Neuronal stem cell (in vitro differentiated cells): ENCODE measurements around the gene ACVR1B.

Experiments used
- DNase-seq: peaks from one replicate; pipeline ENCODE4 v3.0.0-alpha.2; 2013; ENCODE audit warnings: low spot score
- H2AFZ ChIP-seq: one replicate; pipeline ENCODE4 v1.6.1; 2013; ENCODE audit warnings: mild to moderate bottlenecking, low read length, inconsistent platforms
- H2AK5ac ChIP-seq: 2 replicates; pipeline ENCODE4 v1.6.1; 2013; ENCODE audit warnings: low read depth, mild to moderate bottlenecking, inconsistent platforms, low read length, moderate library complexity, mixed read lengths
- H2BK120ac ChIP-seq: 2 replicates; pipeline ENCODE4 v1.6.1; 2013; ENCODE audit warnings: low read depth, mild to moderate bottlenecking, inconsistent platforms, low read length, moderate library complexity, mixed read lengths
- H2BK12ac ChIP-seq: one replicate; pipeline ENCODE4 v1.6.1; 2013; ENCODE audit warnings: low read length, inconsistent platforms
- H2BK15ac ChIP-seq: 2 replicates; pipeline ENCODE4 v1.6.1; 2013; ENCODE audit warnings: mild to moderate bottlenecking, low read length, inconsistent platforms, mixed read lengths
- H2BK5ac ChIP-seq: one replicate; pipeline ENCODE4 v1.6.1; 2013; ENCODE audit warnings: inconsistent platforms, mild to moderate bottlenecking, low read length, moderate library complexity
- H3K14ac ChIP-seq: one replicate; pipeline ENCODE4 v1.6.1; 2013; ENCODE audit warnings: low read length, inconsistent platforms
- H3K18ac ChIP-seq: 2 replicates; pipeline ENCODE4 v1.6.1; 2013; ENCODE audit warnings: low read length, inconsistent platforms
- H3K23ac ChIP-seq: 2 replicates; pipeline ENCODE4 v1.6.1; 2013; ENCODE audit warnings: low read depth, mild to moderate bottlenecking, mixed read lengths, low read length, inconsistent platforms; ENCODE audit not compliant: poor library complexity
- H3K27ac ChIP-seq: replicated peaks from 3 replicates; pipeline ENCODE4 v1.5.1; 2013; ENCODE audit warnings: low read length, inconsistent platforms
- H3K27me3 ChIP-seq, 3 experiments: 2 replicates each; pipeline ENCODE4 v1.6.1; 2013; ENCODE audit warnings: low read length in 3 of 3, mild to moderate bottlenecking in 2 of 3, inconsistent platforms in 1 of 3, low read depth in 1 of 3, mixed read lengths in 1 of 3, moderate library complexity in 1 of 3; ENCODE audit not compliant: control insufficient read depth in 3 of 3, insufficient read depth in 3 of 3
- H3K36me3 ChIP-seq, 2 donors: replicated peaks in 1 of 2; 2 replicates each; pipeline ENCODE4 v1.6.1; 2013; ENCODE audit warnings: low read length in 2 of 2; ENCODE audit not compliant: control insufficient read depth in 2 of 2, insufficient read depth in 2 of 2
- H3K4ac ChIP-seq: 2 replicates; pipeline ENCODE4 v1.6.1; 2013; ENCODE audit warnings: inconsistent platforms, mild to moderate bottlenecking, low read length, moderate library complexity
- H3K4me1 ChIP-seq, 2 donors: 1 replicate in 1 of 2; 2 replicates in 1 of 2; pipeline ENCODE4 v1.6.1; 2013; ENCODE audit warnings: low read length in 2 of 2, low read depth in 1 of 2; ENCODE audit not compliant: control insufficient read depth in 2 of 2, insufficient read depth in 1 of 2
- H3K4me2 ChIP-seq: one replicate; pipeline ENCODE4 v1.6.1; 2013; ENCODE audit warnings: mild to moderate bottlenecking, low read length, inconsistent platforms; ENCODE audit not compliant: insufficient read depth, poor library complexity, severe bottlenecking
- H3K4me3 ChIP-seq, 2 donors: 2 replicates each; pipeline ENCODE4 v1.5.1; 2013; ENCODE audit warnings: low read length in 2 of 2, mild to moderate bottlenecking in 2 of 2, inconsistent platforms in 1 of 2, moderate library complexity in 1 of 2
- H3K79me1 ChIP-seq: one replicate; pipeline ENCODE4 v1.6.1; 2013; ENCODE audit warnings: low read depth, mild to moderate bottlenecking, inconsistent platforms, low read length, moderate library complexity
- H3K9ac ChIP-seq: one replicate; pipeline ENCODE4 v1.6.1; 2013; ENCODE audit warnings: mild to moderate bottlenecking, low read depth, low read length, inconsistent platforms; ENCODE audit not compliant: poor library complexity
- H3K9me3 ChIP-seq, 2 donors: replicated peaks in 1 of 2; 2 replicates each; pipeline versions ENCODE3 to v1.6.1; 2013; ENCODE audit warnings: low read length in 2 of 2, mild to moderate bottlenecking in 2 of 2, inconsistent platforms in 1 of 2, low read depth in 1 of 2, mixed read lengths in 1 of 2, moderate library complexity in 1 of 2; ENCODE audit not compliant: control insufficient read depth in 2 of 2, insufficient read depth in 1 of 2
- H4K8ac ChIP-seq: one replicate; pipeline ENCODE4 v1.6.1; 2013; ENCODE audit warnings: low read depth, mild to moderate bottlenecking, inconsistent platforms, low read length, moderate library complexity
- H4K91ac ChIP-seq: one replicate; pipeline ENCODE4 v1.6.1; 2013; ENCODE audit warnings: low read length, low read depth, mild to moderate bottlenecking, inconsistent platforms; ENCODE audit not compliant: poor library complexity
- WGBS, 2 donors: extraction: QIAGEN DNeasy Blood & Tissue Kit; methylation state at CpG; one replicate each; pipeline ENCODE4 v1.1.7; 2013; ENCODE audit warnings: missing lambda C conversion rate in 2 of 2, mixed read lengths in 1 of 2; ENCODE audit not compliant: insufficient read length in 2 of 2, insufficient replicate concordance in 1 of 2; ENCODE audit errors: extremely low coverage in 2 of 2; 5-methylcytosine and 5-hydroxymethylcytosine counted together

The ACVR1B gene

GRCh38 chr12:51954561-51955361 is 3.3 kb downstream of the ACVR1B start:
- no peak for DNase-seq

GRCh38 chr12:51955702-51956101 is 4.2 kb downstream of the ACVR1B start:
- Histone ChIP-seq H2AFZ (no peak overlapping the region), H3K18ac (no peak overlapping the region), H3K27ac (no peak overlapping the region), H3K23ac (no peak overlapping the region), H4K8ac (no peak overlapping the region), H2BK5ac (no peak overlapping the region), H3K4me3 (no peak overlapping the region), H2BK15ac (no peak overlapping the region), H3K14ac (no peak overlapping the region), H3K36me3 (peaks cover 1 to 59% of the 10 kb centered on the region in 2 donors), H3K4ac (no peak overlapping the region), H2AK5ac (no peak overlapping the region), H2BK120ac (no peak overlapping the region), H3K79me1 (peaks cover 8% of the 10 kb centered on the region), H3K27me3 (peaks cover 0 to 5% (median 3%) of the 10 kb centered on the region in 3 experiments), H3K4me1 (peaks cover 4 to 22% of the 10 kb centered on the region in 2 donors), H2BK12ac (no peak overlapping the region), H4K91ac (no peak overlapping the region), H3K9me3 (peaks cover 0 to 10% of the 10 kb centered on the region in 2 donors), H3K4me2 (no peak overlapping the region), H3K9ac (no peak overlapping the region)
- DNase-seq, result no peak
- WGBS, 2 donors, result no CpG with 5 or more reads among the region's 1 CpG

More at GRCh38 chr12:51954561-51955361, 3.3 kb downstream of the ACVR1B start:
- no peak overlapping the region for H2BK15ac ChIP-seq
- H3K27me3 ChIP-seq, result peaks cover 3 to 15% (median 9%) of the 10 kb centered on the region in 3 experiments
- no peak overlapping the region for H2AFZ ChIP-seq
- H3K4me2 ChIP-seq, result no peak overlapping the region
- peaks cover 0 to 49% of the 10 kb centered on the region in 2 donors for H3K36me3 ChIP-seq
- peaks cover 4 to 22% of the 10 kb centered on the region in 2 donors for H3K4me1 ChIP-seq
- H3K9me3 ChIP-seq, result peaks cover 0 to 13% of the 10 kb centered on the region in 2 donors
- H3K23ac ChIP-seq, result no peak overlapping the region
- H3K79me1 ChIP-seq, result peaks cover 8% of the 10 kb centered on the region
- no peak overlapping the region for H4K8ac ChIP-seq
- no peak overlapping the region for H2AK5ac ChIP-seq
- H3K27ac ChIP-seq, result no peak overlapping the region
- H2BK120ac ChIP-seq, result no peak overlapping the region
- no peak overlapping the region for H3K4ac ChIP-seq
- WGBS, 2 donors, result no CpG with 5 or more reads among the region's 7 CpGs
- H4K91ac ChIP-seq, result no peak overlapping the region
- H3K14ac ChIP-seq, result no peak overlapping the region
- no peak overlapping the region for H3K9ac ChIP-seq
- no peak overlapping the region for H2BK5ac ChIP-seq
- no peak overlapping the region for H3K18ac ChIP-seq
- no peak overlapping the region for H2BK12ac ChIP-seq
- no peak overlapping the region for H3K4me3 ChIP-seq

GRCh38 chr12:51958542-51958941 is 7.0 kb downstream of the ACVR1B start:
- WGBS, 2 donors, result no CpG with 5 or more reads among the region's 13 CpGs

GRCh38 chr12:51959211-51959610 is 7.7 kb downstream of the ACVR1B start:
- H3K9me3 ChIP-seq, result peaks cover 0 to 23% of the 10 kb centered on the region in 2 donors
- H2AFZ ChIP-seq, result no peak overlapping the region
- no peak overlapping the region for H3K27ac ChIP-seq
- H3K36me3 ChIP-seq, result peaks cover 1 to 89% of the 10 kb centered on the region in 2 donors
- no peak for DNase-seq
- H3K4me1 ChIP-seq, result peaks cover 0 to 8% of the 10 kb centered on the region in 2 donors
- H2AK5ac ChIP-seq, result no peak overlapping the region
- no peak overlapping the region for H2BK5ac ChIP-seq
- H4K91ac ChIP-seq, result no peak overlapping the region
- H2BK120ac ChIP-seq, result no peak overlapping the region
- H3K27me3 ChIP-seq, result no peaks in the 10 kb centered on the region
- H4K8ac ChIP-seq, result no peak overlapping the region
- no peak overlapping the region for H2BK15ac ChIP-seq
- no peak overlapping the region for H3K9ac ChIP-seq
- H3K14ac ChIP-seq, result no peak overlapping the region
- H3K4ac ChIP-seq, result no peak overlapping the region
- H2BK12ac ChIP-seq, result no peak overlapping the region
- no peak overlapping the region for H3K4me2 ChIP-seq
- H3K79me1 ChIP-seq, result peaks cover 8% of the 10 kb centered on the region
- no CpG with 5 or more reads among the region's 3 CpGs for WGBS, 2 donors
- H3K23ac ChIP-seq, result no peak overlapping the region
- H3K4me3 ChIP-seq, result no peak overlapping the region
- no peak overlapping the region for H3K18ac ChIP-seq

More at GRCh38 chr12:51958542-51958941, 7.0 kb downstream of the ACVR1B start:
- no peak overlapping the region for H3K14ac ChIP-seq
- H3K9ac ChIP-seq, result no peak overlapping the region
- H3K36me3 ChIP-seq, result peaks cover 1 to 82% of the 10 kb centered on the region in 2 donors
- H3K4me1 ChIP-seq, result peaks cover 0 to 15% of the 10 kb centered on the region in 2 donors
- H2AK5ac ChIP-seq, result no peak overlapping the region
- no peak overlapping the region for H3K4ac ChIP-seq
- no peaks in the 10 kb centered on the region for H3K27me3 ChIP-seq
- H3K23ac ChIP-seq, result no peak overlapping the region
- H2AFZ ChIP-seq, result no peak overlapping the region
- H2BK12ac ChIP-seq, result no peak overlapping the region
- no peak overlapping the region for H2BK120ac ChIP-seq
- no peak overlapping the region for H4K91ac ChIP-seq
- H2BK15ac ChIP-seq, result no peak overlapping the region
- no peak overlapping the region for H3K4me2 ChIP-seq
- H4K8ac ChIP-seq, result no peak overlapping the region
- peaks cover 8% of the 10 kb centered on the region for H3K79me1 ChIP-seq
- no peak overlapping the region for H3K27ac ChIP-seq
- H3K9me3 ChIP-seq, result peaks cover 0 to 19% of the 10 kb centered on the region in 2 donors
- no peak overlapping the region for H3K4me3 ChIP-seq
- no peak for DNase-seq
- H2BK5ac ChIP-seq, result no peak overlapping the region
- H3K18ac ChIP-seq, result no peak overlapping the region
